ENCODE results near the gene RADX. TPM values are rescaled to one million over a fixed set of nuclear protein-coding genes. Genes with fewer than 3 reads are reported as not detected.

The RADX gene
- total RNA-seq, 1 donor from 2014 or later: 5.4 TPM

Other genes starting within 250 kb of the RADX start
- gene RNF128, start 114.7 kb downstream of the RADX start, total RNA-seq: not detected in 2 replicates
- 0.49 and 0.51 TPM in 2 replicates for gene TBC1D8B, start 190.7 kb downstream of the RADX start, total RNA-seq